RKO (cell line): ENCODE results near the gene MOV10L1.
"Not testable (repeated sequence)": the region's sequence is repeated elsewhere in the genome, so short reads cannot be mapped to it uniquely, and the experiment has no call there.

Experiments used
- DNase-seq: peaks from one replicate; pipeline ENCODE4 v3.0.0-alpha.2; 2016; ENCODE audit warnings: low spot score

Gene MOV10L1

DNA sequence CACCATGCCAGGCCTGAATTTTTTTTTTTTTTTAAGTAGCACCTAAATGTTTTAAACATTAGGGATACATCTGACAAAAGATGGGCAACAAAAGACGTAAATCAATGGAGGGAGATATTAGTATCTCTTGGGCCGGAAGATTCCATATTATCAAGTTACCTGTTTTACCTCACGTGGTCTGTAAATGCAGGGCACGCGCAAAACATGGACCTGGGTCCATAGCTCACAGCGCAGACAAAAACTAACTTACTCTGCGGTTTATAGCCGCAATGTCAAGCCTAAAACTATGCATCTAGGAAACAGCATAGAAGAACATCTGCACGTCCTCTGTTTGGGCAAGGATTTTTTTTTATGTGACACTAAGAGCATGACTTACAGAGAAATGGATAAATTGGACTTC, 49.2 kb downstream of the MOV10L1 start:
- DNase-seq = no peak

DNA sequence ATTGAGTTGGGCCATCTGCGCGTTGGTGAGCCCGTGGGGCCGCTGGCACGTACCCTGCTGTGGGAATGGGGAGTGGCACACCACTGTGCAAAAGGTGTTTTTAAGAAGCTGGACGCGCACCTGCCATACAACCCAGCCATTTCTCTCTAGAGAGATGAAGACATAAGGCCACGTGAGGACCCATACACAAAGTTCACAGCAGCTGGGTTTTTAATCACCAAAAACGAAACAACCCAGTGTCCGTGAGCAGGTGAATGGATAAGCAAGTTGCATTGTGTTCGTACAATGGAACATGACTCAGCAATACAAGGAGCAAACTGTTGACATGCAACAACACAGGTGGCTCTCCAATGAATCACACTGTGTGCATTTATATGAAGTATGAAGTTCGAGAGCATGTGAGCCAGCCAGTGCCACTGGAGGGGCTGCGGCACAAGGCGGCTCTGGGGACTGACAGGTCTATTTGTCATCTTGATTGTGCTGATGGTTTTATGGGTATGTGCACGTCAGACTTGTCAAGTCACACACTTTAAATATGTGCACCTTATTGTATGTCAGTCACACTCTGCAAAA, 50.1 kb downstream of the MOV10L1 start:
- peak; percentile 19 for DNase-seq

DNA sequence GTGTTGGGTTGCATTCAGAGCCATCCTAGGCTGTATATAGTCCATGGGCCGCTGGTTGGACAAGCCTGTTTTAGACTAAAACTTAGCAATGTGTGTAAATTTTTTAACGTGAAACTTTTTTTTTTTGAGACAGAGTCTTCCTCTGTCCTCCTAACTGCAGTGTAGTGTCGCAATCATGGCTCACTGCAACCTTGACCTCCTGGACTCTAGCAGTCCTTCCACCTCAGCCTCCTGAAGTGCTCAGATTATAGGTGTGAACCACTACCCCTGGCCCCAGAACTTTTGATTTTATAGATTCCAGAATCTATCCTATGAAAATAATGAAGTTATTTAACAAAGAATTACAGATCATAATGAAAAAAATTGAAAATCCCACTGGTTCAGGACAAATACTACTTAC, 50.8 kb downstream of the MOV10L1 start:
- DNase-seq = no peak

DNA sequence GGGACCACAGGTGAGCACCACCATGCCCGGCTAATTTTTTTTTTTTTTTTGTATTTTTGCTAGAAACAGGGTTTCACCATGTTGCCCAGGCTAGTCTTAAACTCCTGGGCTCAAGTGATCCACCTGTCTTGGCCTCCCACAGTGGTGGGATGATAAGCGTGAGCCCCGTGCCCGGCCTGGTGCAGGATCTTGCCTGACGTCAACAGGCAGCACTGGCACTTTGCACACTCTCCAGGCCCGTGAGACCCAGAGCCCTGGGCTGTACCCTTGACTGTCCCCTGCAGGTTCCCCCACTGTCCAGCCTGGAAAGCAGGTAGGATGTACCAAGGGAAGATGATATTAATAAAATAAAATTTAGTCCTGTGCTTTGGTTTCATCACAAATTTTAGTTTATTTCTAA, 51.7 kb downstream of the MOV10L1 start:
- no peak for DNase-seq

DNA sequence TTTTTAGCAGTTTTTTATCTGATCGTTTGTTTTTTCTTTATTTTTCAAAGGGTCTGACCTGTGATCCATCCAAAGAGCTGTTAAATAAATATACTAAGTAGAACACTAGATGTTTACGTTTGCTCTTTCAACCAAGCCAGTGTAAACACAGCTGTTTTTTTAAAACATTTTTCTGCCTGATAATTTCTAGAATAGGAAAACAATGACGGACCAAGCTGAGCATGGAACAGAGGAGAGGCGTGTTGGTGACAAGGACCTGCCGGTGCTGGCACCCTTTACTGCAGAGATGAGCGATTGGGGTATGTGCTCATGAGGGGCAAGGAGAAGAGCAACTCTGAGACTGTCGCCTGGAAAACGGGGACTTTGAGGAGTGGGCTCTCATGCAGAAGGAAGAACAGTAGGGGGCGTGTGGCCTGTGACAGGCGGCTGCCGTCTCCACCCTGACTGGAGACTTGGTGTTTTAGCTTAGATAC, 52.1 kb downstream of the MOV10L1 start:
- DNase-seq = no peak

DNA sequence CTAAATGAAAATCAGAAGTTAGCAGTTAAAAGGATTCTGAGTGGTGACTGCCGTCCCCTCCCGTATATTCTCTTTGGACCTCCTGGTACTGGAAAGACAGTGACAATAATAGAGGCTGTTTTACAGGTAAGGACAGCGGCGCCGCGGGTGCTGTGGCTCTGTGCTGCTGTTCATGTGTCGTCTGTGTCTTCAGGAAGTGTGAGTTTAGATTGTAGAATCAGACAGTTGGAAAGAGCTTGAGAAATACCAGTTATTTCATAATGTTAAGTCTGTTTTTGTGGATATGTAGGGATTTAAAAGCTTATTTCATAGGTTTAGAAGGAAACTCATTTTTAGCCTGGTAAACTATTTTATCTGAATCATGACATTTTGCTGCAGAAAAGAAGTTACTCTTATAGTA, 53.3 kb downstream of the MOV10L1 start:
- DNase-seq = no peak

DNA sequence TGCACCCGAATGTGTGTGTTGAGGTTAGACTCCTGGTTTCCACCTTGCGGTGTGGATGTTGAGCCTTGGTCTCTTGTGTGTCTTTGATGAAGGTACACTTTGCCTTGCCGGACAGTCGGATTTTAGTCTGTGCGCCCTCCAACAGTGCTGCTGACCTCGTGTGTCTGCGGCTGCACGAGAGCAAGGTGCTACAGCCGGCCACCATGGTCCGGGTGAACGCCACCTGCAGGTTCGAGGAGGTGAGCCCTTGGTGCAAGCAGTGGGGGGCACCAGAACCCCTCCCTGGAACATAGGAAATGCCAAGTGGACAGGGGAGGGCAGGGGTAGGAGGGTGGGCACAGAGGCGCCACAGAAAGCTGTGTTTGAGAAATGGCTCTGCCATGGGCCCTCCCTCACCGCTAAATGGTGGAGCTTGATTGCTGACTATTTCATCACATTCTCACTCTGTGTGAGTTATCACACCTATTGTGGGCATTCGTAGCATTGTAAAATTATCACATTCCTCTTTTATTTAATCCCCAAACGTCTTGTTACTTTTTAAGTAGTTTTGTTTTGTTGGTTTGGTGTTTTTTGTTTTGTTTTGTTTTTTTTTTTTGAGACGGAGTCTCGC, 54.3 kb downstream of the MOV10L1 start:
- DNase-seq = no peak

DNA sequence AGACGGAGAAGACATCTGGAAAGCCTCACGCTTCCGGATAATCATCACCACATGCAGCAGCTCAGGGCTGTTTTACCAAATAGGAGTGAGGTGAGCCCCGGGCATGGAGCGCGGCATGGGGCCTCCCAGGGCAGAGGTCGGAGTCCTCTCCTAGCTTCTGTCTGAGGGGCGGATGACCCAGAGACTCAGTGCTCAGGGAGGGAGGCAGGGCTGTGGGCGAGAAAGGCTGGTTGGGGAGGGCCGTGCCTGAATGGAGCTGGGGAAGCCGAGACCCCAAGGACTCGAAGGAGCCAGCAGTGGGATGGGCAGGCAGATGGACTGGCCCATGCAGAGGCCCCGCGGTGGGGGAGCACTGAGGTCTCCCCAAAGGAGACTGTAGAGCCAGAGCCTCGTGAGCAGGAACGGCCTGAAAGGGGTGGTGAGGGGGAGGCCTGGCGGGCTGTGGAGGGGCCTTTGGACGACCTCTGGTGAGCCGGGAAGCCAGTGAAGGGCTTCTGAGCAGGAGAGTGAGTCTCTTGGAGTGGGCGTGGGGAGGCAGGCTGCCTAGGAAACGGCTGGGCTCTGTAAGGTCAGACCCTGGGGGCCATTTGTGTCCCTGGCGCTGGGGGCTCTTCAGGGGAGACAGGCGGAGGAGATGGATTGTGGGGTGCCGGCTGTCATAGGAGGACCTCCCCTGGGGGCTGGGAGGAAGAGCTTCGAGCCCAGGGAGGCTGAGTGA, 56.1 kb downstream of the MOV10L1 start:
- no peak for DNase-seq

DNA sequence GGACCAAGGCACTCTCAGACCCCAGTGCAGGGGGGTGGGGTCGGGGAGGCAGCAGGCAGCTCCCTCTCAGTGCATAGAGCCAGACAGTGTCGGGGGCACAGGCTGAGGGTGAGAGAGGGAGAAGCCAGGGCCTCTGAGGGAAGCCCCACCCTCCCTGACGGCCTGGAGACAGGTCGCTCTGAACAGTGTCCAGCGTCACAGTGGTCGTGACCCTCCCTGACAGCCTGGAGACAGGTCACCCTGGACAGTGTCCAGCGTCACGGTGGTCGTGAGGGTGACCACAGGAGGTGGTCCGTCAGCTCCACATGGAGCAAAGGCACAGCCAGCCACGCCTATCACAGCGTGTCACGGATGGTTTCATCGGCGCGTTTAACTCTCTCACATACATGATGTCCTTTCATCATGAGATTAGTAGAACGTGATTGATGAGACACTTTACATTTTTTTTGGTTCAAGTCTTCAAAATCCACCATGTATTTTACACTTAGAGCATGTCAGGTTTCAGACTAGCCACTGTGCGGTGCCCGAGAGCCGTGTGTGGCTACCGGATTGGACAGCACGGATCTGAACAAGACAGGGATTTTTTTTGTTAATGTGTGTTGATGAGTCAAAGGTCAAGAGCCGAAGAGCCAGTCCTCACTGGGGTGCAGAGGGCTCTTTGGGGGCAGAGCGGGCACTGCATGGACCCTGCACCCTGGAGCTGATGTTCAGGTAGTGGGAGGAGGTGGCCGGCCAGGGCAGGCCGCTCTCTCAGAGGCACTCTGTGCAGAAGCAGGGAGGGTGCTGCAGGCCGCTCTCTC, 56.8 kb downstream of the MOV10L1 start:
- peak; percentile 92 for DNase-seq

DNA sequence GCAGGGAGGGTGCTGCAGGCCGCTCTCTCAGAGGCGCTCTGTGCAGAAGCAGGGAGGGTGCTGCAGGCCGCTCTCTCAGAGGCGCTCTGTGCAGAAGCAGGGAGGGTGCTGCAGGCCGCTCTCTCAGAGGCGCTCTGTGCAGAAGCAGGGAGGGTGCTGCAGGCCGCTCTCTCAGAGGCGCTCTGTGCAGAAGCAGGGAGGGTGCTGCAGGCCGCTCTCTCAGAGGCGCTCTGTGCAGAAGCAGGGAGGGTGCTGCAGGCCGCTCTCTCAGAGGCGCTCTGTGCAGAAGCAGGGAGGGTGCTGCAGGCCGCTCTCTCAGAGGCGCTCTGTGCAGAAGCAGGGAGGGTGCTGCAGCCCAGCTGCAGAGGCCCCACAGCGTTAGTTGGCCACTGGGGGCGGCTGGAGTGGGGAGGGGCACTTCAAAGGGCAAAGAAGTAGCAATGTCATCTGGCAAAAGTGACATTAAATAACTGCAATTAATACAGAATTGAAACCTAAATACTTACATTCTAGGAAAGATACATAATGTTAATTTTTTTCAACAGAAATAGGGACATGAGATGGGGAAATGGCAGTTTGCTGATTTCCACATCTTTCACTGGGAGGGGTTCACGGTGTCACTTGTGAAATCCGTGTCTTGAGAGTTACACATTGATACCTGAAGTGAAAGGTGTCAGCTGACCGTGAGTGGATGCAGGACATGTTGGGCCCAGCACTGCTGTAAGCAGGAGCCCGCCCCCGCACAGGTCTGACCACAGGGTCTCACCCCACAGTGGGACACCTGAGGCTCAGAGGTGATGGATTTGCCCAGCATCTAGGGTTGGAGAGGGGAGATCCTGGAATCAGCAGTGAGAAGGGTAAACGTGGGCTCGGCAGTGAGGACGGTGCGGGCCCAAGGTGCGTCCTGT, 57.7 kb downstream of the MOV10L1 start:
- DNase-seq = not testable (repeated sequence)

DNA sequence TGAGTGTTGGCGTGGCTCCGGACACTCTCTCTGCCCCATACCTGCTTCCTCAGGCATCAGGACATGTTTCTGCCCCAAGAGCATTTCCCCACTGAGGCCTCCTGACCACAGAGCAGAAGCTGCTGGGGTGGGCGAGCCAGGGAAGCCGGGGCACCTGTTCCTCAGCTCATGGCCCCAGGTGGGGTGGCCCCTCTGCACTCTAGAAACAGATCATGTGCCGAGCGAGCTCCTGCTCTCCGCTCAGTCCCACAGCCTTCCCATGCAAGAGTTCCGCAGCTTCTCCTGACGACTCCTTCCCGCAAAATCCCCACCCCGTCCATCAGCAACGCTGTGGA, 58.3 kb downstream of the MOV10L1 start:
- no peak for DNase-seq

DNA sequence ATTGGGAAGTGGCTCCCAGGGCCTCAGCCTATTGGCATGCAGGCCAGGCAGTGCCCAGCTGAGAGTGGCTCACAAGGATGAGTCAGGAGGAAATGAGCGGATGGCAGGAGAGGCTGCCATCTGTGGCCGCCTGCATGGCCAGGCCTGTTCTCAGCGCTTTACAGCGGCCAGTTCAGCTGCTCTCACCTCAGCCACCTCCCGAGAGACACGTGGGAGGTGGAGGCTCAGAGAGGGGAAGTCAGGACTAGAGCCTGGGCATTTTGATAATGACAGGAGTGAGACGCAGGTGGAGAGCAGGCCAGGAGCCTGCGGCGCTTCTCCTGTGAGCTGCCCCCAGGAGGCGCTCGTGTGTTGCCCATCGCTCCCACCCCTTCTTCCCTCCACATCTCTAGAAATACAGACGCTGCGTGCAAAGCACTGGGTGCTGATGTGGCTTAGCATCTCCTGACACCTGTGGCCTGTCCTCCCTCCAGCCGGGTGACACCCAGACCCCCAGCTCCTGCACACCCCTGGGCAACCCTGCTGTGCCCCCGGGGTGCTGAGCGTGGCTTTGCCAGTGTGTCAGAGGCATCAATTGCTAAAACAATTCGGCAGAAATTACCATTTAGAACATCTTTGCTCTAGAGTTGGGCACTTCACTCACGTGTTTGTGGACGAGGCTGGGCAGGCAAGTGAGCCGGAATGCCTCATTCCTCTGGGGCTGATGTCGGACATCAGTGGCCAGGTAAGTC, 59.4 kb downstream of the MOV10L1 start:
- DNase-seq = peak; percentile 89

DNA sequence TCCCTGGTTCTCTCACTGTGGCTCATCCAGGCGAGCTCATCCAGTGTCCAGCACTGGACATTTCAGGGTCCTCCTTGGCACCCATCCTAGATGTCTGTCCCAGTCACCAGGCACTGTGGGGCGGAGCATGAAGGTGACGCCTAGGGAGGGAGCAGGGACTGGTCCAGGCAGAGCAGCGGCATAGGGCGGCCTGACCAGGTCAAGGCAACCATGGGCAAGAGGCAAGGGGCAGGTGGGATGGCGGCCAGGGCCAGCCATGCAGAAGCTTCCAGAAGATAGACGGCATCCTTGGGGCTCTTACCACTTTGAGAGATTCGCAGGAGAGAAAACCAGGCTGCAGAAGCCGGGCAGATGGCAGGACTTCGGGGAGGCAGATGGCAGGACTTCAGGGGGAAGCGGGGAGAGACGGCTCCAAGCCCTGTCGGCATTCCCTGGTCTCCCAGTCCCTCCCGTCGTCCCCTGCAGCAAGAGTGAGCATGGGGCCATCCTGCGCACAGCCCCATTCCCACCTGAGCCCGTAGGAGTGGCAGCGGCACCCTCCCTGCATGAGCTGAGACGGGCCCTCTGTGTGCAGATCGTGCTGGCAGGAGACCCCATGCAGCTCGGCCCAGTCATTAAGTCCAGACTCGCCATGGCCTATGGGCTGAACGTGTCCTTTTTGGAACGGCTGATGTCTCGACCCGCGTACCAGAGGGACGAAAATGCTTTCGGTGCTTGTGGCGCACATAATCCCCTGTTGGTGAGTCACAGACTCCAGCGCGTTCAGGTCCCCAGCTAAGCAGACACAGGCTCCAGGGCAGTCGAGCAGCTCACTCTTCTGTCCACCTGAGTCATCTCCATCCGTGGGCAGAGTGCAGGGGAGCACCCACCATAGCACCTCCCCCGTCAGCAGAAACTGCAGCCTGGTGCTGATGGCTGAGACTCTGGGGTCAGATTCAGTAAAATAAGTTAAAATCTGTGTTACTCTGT, 60.6 kb downstream of the MOV10L1 start:
- DNase-seq = peak; percentile 11

DNA sequence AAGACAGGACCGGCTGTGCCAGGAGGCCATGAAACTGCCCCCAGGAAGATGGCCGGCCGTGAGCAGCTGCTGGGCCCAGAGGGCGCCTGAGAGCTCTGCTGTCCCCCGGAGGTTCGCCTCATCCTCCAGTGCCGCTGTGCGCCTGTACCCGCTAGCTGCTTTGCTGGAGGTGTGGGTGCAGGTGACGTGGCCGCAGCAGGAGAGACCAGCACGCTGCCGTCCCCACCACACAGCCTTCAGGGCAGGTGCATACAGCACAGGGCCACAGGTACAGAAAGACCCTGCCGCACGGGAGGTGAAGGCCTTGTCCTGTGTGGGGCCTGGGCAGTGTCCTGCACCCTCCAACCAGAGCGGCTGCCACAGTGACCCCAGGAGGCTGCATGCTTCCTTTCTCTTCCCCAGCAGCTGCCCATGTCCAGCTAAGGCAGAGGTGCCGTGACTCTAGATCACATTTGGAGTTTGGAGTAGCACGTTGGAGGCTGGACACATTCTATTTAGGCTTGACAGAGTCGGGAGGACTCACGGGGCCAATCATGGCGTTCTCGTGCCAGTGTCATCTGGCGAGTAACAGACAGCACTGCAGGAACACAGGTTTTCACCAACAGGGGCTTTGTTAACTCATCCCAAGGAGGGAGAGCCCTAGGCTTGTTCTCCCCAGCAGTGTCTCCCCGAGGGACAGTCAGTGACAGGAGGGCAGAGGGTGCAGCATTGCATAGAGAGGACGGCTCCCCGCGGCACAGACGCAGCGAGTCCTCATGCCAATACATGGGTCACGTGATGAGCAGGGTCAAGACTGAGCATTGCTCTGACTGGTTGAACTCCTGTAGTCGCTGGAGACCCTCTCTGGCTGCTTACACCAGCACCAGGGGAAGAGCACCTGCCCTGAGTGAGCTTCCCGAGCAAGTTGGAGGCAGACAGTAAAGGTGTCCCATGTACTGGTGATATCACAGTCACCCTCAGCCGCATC, 62.0 kb downstream of the MOV10L1 start:
- DNase-seq = no peak

DNA sequence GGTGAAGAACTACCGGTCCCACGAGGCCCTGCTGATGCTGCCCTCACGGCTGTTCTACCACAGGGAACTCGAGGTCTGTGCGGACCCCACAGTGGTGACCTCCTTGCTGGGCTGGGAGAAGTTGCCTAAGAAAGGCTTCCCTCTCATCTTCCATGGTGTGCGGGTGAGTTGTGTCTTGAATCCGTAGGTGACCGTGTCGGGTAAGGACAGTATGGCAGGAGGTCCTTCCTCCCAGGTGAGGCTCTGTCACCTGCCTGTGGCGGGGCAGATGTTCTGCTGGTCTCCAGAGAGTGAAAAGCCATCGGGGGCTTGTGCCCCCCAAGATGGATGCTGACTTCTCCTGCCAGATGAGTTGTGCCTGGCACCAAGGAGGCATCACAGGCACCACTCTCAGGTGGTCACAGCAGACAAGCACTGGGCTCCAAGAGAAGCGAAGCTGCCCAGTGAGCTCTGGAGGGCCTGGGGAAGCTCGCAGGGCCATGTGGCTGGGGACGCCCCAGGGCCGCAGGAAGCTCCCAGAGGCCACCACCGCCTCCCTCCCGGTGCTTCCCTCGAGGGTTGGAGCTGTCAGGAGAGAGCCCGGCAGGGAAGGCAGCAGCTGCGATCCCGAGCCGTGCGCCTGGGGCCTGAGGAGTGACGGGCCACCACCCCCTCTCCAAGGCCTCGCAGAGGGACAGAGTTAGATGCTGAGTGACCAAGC, 63.4 kb downstream of the MOV10L1 start:
- no peak for DNase-seq

DNA sequence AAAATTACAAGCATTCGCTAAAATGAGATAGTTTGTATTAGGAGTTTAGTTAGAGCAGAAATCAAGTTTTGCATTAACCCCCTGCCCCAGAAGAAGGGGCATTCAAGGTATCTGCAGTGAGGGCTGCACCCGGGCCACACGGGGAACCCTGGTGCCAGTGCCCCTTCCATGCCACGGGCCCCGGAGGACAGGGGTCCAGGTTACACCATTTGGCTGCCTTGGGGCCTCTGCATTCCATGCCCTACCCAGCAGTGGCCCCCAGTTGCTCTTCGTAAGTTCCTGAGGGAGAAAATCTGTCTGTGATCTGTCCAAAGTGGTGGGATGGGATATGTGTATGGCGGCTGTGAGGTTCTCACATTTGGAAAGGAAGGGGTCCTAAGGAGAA, 63.9 kb downstream of the MOV10L1 start:
- no peak for DNase-seq

DNA sequence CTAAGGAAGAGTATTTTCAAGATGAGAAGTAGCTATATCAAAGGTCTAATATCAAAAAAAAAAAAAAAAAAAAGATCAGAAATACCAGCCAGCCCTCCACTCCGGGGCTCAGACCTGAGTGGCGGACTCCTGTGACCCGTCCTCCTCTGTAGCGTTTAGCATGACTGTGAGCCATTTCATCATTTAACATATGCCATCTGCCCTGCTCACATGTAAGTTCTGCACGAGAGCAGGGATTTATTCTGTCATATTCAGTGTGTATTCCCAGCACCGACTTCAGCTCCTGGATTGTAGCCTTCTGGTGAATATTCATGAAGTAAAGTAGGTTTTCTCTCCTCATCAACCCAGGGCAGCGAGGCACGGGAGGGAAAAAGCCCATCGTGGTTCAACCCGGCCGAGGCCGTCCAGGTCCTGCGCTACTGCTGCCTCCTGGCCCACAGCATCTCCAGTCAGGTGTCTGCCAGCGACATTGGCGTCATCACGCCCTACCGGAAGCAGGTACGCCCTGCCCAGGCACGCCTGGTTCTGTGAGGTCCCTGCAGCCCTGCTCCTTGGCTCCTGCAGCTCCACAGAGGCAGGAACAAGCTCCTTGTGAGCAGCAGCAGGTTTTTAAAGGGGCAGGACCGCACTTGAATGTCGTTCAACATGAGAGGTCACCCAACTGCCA, 68.0 kb downstream of the MOV10L1 start:
- no peak for DNase-seq

DNA sequence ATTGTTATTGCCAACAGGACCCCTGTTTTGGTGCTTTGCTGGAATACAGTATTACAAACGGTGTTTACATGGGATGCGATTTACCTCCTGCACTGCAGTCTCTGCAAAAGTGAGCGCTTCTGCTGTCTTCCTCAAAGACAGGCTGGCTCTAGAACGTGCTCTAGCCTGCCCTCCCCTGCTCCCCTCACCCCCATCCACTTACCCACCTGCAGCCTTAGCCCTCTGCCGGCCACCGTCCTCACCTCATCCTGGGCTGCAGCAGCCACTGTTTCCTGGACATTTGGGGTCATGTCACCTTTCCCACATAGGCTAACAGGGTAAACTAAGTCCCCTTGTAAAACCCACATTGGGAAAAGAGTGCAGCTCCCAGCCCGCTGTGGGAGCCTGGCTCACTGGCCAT, 71.1 kb downstream of the MOV10L1 start:
- DNase-seq = no peak
